Coronary artery (tissue), 2 donors: ENCODE data around the gene CHRM4.

Experiments used
- DNase-seq: peaks from one replicate; pipeline ENCODE4 v3.0.0-alpha.2; 2017; ENCODE audit warnings: low spot score
- H3K27ac ChIP-seq, 2 donors: fragments of 200-600 bp; sonication (generic); one replicate each; pipeline ENCODE4 v1.5.1; 2016 to 2019
- H3K4me3 ChIP-seq: fragments of 200-600 bp; sonication (generic); 2 replicates; pipeline ENCODE4 v1.5.1; 2016; ENCODE audit warnings: mild to moderate bottlenecking, moderate library complexity
- CTCF ChIP-seq: fragments of 200-600 bp; sonication (generic); IDR thresholded peaks from one replicate; pipeline ENCODE4 v1.5.1; 2019; ENCODE audit warnings: antibody characterized with exemption

The CHRM4 gene

GRCh38 chr11:46361283-46362155 is 30.1 kb downstream of the CHRM4 start:
- peak overlapping the region; percentile 51 for H3K4me3 ChIP-seq
- no peak for TF ChIP-seq CTCF
- peak overlapping the region; percentile 60 to 86 for H3K27ac ChIP-seq
- DNase-seq: no peak

GRCh38 chr11:46360878-46361277 is 30.7 kb downstream of the CHRM4 start:
- TF ChIP-seq CTCF: no peak

GRCh38 chr11:46359953-46360352 is 31.6 kb downstream of the CHRM4 start:
- Histone ChIP-seq H3K27ac (no peak overlapping the region), H3K4me3 (no peak overlapping the region)
- no peak for DNase-seq
- TF ChIP-seq CTCF: no peak

More at GRCh38 chr11:46360878-46361277, 30.7 kb downstream of the CHRM4 start:
- Histone ChIP-seq H3K4me3 (peak overlapping the region; percentile 51), H3K27ac (peak overlapping the region; percentile 60 to 86)
- no peak for DNase-seq

- H3K27ac ChIP-seq: no peak overlapping the region
- no peak for TF ChIP-seq CTCF
- no peak for DNase-seq
These were observed 34.1 kb downstream of the CHRM4 start for GRCh38 chr11:46357483-46357936.

GRCh38 chr11:46356924-46357482 is 34.6 kb downstream of the CHRM4 start:
- DNase-seq: no peak
- Histone ChIP-seq H3K27ac (no peak overlapping the region), H3K4me3 (no peak overlapping the region)
- TF ChIP-seq CTCF: no peak

More at GRCh38 chr11:46357483-46357936, 34.1 kb downstream of the CHRM4 start:
- H3K4me3 ChIP-seq: no peak overlapping the region

- no peak overlapping the region for H3K4me3 ChIP-seq
- H3K27ac ChIP-seq: no peak overlapping the region
- TF ChIP-seq CTCF: no peak
- no peak for DNase-seq
These were observed 37.9 kb downstream of the CHRM4 start for GRCh38 chr11:46353698-46354097.
